GM19467 (cell line): ENCODE results near the gene PNLIPRP2.

Source experiments
- ATAC-seq: cut with Tn5 transposase; IDR thresholded peaks from one replicate; pipeline ENCODE4 v1.9.1; 2021; ENCODE audit warnings: mild to moderate bottlenecking, moderate library complexity; ENCODE audit not compliant: unreplicated experiment

Gene PNLIPRP2

DNA sequence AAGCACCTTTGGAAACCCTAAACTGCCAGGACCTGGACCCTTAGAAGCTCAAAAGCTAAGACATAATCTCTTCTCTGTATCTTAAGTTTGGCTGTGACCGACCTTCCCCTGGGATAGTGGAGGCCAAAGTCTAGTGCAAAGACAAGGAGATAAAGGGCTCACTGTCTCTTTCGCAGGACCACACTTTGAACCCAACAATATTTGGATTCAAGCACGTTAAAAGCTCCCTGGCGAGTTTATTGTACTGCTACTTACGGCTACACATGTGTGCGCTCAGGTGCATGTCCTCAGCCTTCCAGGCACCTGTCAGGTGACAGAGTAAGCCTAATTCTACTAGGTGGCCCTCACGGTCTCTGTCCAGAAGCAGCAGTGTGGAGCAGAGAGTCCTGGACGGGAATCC is 55.9 kb downstream of the PNLIPRP2 start:
- no peak for ATAC-seq

DNA sequence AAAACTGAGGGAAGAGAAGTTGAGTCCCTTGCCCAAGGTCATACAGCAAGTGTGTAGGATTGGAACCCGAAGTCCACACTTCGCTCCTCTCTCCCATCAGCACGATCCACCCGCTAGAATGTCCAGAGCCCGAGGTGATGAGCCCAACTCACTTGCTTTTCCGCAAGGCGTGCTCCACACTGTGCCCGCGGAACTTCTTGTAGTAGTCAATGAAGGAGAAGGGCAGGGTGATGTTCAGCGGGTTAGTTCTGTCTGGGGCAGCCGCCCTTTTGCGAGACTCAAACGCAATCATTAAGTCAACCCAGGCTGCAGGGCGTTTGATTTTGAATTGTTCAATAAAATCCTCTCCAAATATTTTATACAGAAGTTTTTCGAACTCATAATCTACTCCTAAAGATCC is 58.6 kb downstream of the PNLIPRP2 start:
- no peak for ATAC-seq

DNA sequence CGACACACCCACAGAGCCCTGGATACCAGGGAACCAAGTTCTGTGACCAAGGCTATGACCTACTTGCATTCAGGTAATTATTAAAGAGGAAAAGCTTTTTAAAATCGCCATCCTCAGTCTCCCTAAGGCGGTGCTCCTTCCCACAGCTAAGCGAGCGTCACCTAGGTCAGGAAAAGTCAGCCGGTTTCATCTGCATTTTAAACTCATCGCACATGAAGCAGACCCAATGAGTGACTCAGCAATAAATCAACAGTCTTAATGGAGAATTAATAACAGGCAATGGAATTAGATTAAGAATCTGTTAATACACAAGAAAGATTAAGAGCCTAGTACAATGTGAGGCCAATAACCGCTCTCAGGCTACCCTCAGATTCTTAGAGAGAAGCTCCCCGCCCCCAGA is 62.4 kb downstream of the PNLIPRP2 start:
- ATAC-seq: no peak

DNA sequence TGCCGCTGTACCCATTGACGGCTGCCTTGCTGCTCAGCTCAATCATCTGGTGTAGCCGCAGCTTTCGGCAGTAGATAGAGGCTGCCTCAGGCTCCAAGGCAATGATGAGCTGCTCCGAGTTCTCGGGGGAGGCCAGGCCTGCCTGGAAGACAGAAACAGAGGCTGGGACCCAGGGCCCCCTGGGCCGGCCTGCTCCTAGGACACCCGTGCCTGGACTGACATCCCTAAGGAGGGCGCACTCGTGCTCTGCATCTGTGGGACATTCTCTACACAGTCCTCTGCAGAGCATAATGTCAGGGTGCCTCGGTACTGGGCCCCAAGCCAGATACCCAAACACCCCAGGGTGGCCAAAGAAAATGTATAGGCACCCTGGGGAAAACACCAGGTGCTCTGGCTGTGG is 63.1 kb downstream of the PNLIPRP2 start:
- ATAC-seq: no peak

DNA sequence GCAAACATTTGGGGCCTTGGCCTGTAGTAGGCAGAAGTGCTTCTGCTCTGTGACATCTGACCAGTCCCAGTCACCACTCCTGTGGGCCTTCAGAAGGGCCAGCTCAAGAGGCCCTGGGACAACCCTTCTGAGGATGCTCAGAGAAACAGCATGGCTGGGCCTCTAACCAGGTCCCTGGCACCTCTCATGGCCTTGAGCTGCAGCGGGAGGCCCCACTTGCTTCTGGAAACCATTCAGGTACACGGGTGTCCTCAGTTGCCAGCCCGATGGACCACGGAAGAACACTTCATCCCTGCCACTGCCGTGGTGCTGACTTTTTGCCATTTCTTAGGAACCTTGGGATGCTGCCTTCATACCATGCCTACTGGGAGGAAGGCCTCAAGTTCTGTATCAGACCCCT is 64.0 kb downstream of the PNLIPRP2 start:
- ATAC-seq: no peak

DNA sequence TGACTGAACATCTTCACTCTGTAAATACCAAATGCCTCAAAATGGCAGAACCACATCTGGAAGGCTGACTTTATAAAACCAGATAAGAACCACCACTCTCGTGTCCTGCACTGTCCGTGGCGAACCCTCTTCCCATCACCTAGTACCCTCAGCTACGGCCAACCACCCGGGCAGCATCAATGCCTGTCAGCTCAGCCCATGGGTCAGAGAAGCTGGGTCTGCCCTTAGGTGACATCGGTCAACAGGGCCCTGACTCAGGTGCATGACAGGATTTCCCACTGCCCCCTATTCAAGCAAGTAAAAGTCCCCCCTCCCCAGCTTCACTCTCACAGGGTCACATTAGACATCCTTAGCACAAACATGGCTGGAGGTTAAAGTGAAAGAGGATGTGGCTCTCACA is 65.1 kb downstream of the PNLIPRP2 start:
- ATAC-seq: no peak

DNA sequence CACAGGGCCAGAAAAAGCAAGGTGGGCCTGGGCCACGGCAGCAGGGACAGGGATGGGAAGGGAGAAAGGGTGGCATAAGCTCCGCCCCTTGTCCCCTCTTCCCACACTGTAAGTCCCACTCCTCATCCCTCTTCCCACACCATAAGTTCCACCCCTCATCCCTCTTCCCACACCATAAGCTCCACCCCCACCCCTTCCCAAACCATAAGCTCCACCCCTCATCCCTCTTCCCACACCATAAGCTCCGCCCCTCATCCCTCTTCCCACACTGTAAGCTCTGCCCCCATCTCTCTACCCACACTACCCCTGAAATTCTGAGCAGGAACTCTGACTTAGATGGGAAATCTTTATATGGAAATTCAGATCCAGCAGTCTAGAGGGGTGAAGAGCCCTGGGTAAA is 65.9 kb downstream of the PNLIPRP2 start:
- no peak for ATAC-seq

DNA sequence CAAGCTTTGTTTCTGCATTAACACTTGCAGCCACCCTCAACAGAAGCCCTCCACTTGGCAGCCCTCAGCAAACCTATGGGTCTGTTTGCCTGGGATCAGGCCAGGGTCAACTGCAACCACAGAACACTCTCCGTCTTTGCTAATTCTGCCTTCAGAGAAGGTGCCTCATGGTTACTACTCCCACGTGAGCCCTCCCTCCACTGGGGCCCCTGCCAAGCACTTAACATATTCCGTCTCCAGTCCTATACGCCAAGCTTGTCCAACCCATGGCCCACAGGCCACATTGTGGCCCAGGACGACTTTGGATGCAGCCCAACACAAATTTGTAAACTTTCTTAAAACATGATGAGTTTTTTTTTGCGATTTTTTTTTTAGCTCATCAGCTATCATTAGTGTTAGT is 66.9 kb downstream of the PNLIPRP2 start:
- no peak for ATAC-seq

DNA sequence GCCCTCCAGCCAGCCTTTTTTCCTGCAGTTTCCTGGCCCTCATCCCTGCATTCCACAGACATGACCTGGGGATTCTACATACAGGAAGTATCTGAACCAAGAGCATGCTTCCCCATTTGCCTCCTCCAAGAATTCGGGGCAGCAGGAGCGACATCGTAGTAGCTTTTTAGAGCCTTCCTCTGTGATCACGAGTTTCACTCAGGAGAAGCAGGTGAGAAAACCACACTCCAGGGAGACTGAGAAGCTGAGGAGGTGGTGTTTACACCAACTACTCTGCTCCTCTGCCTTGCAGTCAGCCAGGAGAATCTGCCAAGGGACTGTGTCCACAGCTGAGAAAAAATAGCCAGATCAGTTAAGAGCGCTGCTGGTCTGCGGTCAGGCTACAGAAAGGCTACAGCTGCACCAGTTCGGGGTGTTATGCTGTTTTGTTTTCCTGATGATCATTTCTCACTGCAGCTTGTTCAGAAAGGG is 67.5 kb downstream of the PNLIPRP2 start:
- ATAC-seq: no peak

DNA sequence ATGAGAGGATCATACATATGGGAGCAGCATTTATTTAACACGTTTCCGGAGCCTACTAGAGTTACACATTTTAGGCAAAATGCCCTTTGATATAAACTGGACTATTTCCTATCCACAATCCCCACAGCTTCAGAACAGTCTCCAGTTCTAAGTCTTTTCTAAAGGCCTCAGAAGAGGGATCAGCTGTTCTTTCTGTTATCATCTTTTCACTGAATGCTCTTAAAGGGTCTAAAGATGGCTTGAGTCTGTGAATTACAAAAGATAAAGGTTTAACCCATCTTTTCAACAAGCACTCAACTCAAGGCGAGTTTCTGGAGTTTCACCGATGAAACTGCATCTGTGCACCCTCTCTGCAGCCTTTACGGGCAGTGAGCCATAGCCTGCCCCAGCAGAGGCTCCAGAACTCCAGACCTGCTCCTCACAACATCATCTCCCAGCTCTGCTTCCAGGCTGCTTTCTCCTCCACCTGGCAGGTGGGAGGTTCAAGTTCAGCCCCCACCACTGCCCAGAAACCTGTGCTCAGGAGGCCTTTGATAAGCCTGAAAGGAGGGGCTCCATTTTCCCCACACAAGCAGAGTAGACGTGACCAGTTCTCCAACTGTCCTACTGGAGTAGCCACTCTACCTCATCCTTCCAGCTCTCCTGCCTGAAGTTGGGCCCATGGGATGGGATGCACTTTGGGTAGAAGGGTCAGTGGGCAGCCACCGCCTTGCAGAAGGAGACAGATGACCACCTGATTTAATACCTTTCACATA is 68.2 kb downstream of the PNLIPRP2 start:
- no peak for ATAC-seq

DNA sequence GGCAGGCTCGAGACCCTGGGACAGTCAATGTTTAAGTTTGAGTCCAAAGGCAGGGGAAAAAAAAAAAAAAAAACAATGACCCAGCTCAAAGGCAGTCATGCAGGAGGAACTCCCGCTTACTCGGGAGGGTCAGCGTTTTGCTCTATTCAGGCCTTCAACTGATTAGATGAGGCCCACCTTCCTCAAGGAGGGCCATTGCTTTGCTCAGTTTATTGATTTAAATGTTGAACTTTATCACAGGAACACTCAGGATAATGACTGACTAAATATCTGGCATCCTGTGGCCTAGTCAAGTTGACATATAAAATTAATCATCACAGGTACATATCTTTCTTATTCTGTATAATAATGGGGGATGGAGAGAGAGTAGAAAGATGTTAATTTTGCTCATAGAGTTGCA is 69.0 kb downstream of the PNLIPRP2 start:
- no peak for ATAC-seq

DNA sequence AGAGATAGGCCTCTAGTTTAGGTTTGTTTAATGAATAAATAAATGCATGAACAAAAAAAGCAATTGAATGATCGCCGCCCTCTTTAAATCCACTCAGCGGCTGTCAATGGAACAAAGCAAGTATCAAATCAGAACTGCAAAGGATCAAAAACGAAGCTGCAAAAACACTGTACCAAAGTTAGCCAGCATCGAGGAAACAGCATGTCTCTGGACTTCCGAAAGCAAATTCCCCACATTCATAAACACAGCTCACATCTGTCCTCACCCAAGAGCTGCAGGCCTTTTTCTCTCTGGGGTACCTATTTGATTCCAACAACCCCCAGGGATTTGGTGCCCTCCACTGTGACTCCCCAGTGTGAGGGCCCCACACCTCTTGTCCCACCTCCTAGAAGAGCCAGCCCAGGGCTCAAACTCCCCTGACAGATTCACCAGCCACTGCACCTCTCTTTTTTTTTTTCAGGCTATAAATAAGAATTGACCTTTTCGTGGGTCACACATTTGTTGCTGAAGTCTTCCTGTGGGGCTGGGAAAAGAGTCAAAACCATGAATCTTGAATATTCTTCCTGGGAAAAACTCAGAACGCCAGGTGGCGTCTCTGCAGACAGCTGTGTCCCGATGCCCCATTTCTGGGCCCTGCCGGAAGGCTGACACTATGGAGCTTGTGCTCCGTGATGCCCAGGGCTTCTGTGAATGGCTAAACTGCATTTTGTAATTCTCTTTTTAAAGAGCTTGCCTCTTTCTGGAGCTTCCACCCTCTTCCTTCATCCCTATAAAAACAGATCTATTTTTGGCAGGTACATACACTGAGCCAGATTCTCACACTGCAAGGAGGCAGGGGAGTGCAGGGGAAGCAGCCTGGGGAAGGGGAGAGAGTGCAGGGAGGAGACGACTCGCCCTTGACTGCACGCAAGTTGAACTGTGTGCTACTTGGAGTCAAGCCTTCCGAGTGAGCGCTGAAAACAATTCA is 69.9 kb downstream of the PNLIPRP2 start:
- no peak for ATAC-seq

DNA sequence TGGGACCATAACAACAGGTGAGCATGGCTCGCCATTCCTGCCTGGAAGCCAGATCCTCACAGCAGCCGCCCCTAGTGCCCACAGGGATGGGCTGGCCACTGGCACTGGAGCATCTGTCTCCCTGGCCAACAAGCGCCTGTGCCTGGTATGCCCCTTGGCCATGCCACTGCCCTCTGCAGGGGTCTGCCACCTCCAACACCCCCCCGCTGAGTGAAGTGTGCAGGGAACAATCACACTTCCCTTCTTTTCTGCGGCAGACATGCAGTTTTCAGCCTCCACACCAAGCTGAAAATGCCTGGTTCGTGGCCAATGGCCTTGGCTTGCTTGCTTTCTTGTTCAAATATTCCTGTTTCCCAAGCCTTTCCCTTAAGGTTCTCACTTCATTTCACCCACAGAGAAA is 70.9 kb downstream of the PNLIPRP2 start:
- ATAC-seq: no peak

DNA sequence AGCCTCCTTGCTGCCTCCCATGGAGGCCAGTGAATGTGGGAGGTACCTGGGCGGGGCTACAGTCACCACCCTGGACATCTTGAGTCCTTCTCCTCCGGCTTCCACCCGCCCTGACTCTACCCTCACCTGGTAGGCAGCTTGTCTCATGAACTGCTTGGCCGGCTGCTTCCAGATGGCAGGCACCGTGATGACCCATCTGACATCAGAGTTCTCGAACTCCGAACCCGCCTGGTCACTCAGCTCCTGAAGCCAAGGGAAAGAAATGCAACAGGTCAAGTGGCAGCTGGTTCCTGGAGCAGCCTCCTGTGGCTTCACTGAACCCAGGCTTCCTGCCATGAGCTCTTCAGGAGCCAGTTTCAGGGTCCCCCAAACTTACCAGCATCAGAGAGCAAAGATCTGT is 71.5 kb downstream of the PNLIPRP2 start:
- ATAC-seq: no peak

DNA sequence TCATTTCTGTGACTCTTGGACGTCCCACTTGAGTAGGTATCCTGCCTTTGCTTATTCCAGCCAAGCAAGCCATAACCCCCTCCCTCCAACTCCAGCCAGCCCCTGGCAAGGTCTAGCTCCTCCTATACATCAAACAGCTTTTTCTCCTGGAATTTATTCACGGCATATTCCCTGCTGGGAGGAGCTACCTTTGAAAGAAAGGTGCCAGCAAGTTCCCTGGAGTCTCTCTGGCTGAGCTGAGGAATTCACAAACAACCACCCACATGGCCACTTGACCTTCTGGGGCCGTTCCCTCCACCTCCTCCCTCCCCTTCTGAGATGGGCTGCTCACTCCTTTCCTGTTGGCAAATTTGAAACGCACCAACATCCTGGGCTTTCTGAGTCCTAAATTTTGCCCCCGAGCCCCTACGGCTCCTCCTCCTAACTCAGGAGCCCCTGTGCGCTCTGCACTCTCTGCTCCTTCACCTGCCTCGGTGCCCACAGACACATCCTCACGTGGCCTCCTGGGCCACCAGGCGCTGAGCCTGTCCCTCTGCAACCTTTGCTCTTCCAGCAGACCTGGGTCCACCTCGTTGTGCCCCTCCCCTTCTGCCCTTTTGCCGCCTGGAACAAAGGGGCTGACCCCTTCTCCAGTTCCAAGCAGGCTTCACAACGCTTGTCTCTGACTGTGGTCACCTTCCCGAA is 73.6 kb downstream of the PNLIPRP2 start:
- no peak for ATAC-seq
